GM12892 (cell line): ENCODE results near the gene OR2F2.

Source experiments
- POLR2A ChIP-seq: IDR thresholded peaks from 2 replicates; pipeline ENCODE4 v1.6.1; 2011; ENCODE audit warnings: low read depth, low read length, control low read depth
- POLR2AphosphoS5 ChIP-seq: IDR thresholded peaks from 2 replicates; pipeline ENCODE4 v1.6.1; 2011; ENCODE audit warnings: low read depth, low read length, control low read depth

- TF ChIP-seq POLR2A, result no peak
- no peak for TF ChIP-seq POLR2AphosphoS5
These were observed 32.4 kb downstream of the OR2F2 start for GRCh38 chr7:143967398-143967797.
